Peyer's patch (tissue), 4 donors: ENCODE data around the gene PHYKPL. TPM values are rescaled to one million over a fixed set of nuclear protein-coding genes. Genes with fewer than 3 reads are reported as not detected.

Source experiments
- DNase-seq, 3 donors: peaks; one replicate each; pipeline ENCODE4 v3.0.0-alpha.2; 2017 to 2019
- H3K27ac ChIP-seq, 4 donors: fragments of 200-600 bp; sonication (generic); one replicate each; pipeline ENCODE4 v1.5.1; 2016 to 2019
- H3K27me3 ChIP-seq, 2 donors: fragments of 200-600 bp; sonication (generic); one replicate each; pipeline ENCODE4 v1.5.1; 2019
- H3K36me3 ChIP-seq, 3 donors: fragments of 200-600 bp; sonication (generic); one replicate each; pipeline ENCODE4 v1.5.1; 2016 to 2019
- H3K4me1 ChIP-seq, 4 donors: fragments of 200-600 bp; sonication (generic); one replicate each; pipeline ENCODE4 v1.5.1; 2016 to 2019
- H3K4me3 ChIP-seq, 4 donors: fragments of 200-600 bp; sonication (generic); 1 replicate in 3 of 4; 2 replicates in 1 of 4; pipeline ENCODE4 v1.5.1; 2016 to 2019; ENCODE audit warnings: mild to moderate bottlenecking in 1 of 4
- H3K9me3 ChIP-seq, 4 donors: fragments of 200-600 bp; sonication (generic); one replicate each; pipeline ENCODE4 v1.5.1; 2016 to 2019; ENCODE audit warnings: mild to moderate bottlenecking in 1 of 4
- CTCF ChIP-seq, 6 experiments: fragments of 450-650 bp in 4 of 6; fragments of 200-600 bp in 2 of 6; sonication (generic) in 1 of 6; IDR thresholded peaks; one replicate each; pipeline ENCODE4 v1.5.1; 2017 to 2019; ENCODE audit warnings: antibody characterized with exemption in 6 of 6, mild to moderate bottlenecking in 3 of 6, moderate library complexity in 1 of 6
- POLR2A ChIP-seq, 2 donors: fragments of 450-650 bp; IDR thresholded peaks; one replicate each; pipeline ENCODE4 v1.5.1; 2017; ENCODE audit warnings: antibody characterized with exemption in 2 of 2, mild to moderate bottlenecking in 2 of 2, moderate library complexity in 2 of 2
- total RNA-seq, 4 donors: library from RNA; depleted of rRNA; stranded (reverse); fragments of >200 nt; gene quantifications; one replicate each; pipeline ENCODE4 v1.1.0, GENCODE V29; 2016

The PHYKPL gene
- total RNA-seq, 4 donors from 2014 or later = 180 to 441 (median 280) TPM

DNA sequence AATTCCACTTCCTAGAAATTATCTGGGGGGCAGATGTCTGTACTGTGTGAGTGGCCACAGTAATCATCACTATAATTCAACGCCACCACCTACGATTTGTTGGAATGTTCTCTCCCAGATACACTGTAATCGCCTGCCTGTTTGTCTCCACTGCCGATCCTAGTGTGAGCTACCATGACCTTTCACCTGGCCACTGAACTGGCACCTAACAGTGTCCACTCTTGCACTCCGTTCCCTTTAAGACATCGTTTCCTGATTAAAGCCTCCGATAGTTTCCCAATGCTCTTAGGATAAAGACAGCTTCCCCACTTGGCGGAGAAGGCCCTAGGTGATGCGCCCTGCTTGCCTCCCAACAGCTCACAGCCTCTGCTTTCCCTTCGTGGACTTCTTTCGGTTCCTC lies 4.0 kb downstream of the PHYKPL start:
- Histone ChIP-seq H3K4me3 (no peak overlapping the region), H3K4me1 (peaks cover 0 to 63% (median 16%) of the 10 kb centered on the region in 4 donors), H3K27me3 (no peaks in the 10 kb centered on the region), H3K36me3 (peaks cover 0 to 58% (median 0%) of the 10 kb centered on the region in 3 donors), H3K27ac (peak overlapping the region in 2 of 4 donors; percentile 82 to 90), H3K9me3 (no peaks in the 10 kb centered on the region)
- DNase-seq = no peak
- TF ChIP-seq CTCF (IDR thresholded peaks at IDR 0.05) = no peak
- no peak for TF ChIP-seq POLR2A (IDR thresholded peaks at IDR 0.05)

DNA sequence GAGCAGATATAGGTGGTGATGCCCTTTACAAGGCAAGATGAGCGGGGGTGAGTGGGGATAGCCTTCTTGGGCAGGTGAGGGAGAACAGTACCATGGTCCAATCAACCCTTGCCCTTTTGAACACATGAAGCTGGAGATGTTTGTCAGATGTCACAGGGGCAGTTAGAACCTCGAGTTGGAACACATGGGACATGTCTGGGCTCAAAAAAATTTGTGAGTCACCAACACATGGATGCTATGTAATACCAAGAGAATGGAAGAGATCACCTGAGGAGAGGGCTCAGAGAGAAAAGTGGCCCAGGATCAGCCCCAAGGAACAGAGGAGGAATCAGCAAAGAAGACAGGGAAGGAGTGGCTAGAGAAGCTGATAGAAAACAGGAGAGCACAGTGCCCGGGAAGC lies 4.7 kb downstream of the PHYKPL start:
- Histone ChIP-seq H3K4me1 (peaks cover 0 to 69% (median 16%) of the 10 kb centered on the region in 4 donors), H3K36me3 (peaks cover 0 to 63% (median 0%) of the 10 kb centered on the region in 3 donors), H3K9me3 (no peaks in the 10 kb centered on the region), H3K27ac (peak overlapping the region in 3 of 4 donors; percentile 67 to 90 (median 82)), H3K27me3 (no peaks in the 10 kb centered on the region), H3K4me3 (no peak overlapping the region)
- no peak for DNase-seq
- TF ChIP-seq CTCF (IDR thresholded peaks at IDR 0.05) (no peak), POLR2A (IDR thresholded peaks at IDR 0.05) (no peak)

DNA sequence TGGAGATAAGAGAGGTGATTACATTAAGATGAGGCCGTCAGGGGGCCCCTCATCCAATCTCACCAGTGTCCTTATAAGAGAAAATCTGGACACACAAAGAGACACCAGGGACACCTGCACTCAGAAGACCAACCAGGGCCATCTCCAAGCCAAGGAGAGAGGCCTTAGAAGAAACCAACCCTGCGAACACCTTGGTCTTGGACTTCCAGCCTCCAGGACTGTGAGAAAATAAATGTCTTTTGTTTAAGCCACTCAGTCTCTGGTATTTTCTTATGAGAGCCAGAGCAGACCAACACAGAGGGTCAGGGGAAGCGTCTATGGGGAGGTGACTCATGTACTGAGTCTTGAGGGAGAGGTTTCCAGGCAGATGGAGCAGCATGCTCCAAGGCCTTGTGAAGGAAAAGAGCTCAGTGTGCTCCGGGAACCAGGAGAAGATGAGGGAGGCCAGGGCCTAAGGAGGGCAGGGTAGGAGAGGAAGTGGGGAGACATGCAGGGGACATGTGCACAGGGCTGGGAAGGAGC lies 5.4 kb downstream of the PHYKPL start:
- no peaks in the 10 kb centered on the region for H3K27me3 ChIP-seq
- H3K36me3 ChIP-seq = peaks cover 0 to 70% (median 0%) of the 10 kb centered on the region in 3 donors
- no peak overlapping the region for H3K4me3 ChIP-seq
- no peaks in the 10 kb centered on the region for H3K9me3 ChIP-seq
- no peak for TF ChIP-seq CTCF (IDR thresholded peaks at IDR 0.05)
- no peak for TF ChIP-seq POLR2A (IDR thresholded peaks at IDR 0.05)
- no peak for DNase-seq
- peak overlapping the region in 3 of 4 donors; percentile 67 to 90 (median 82) for H3K27ac ChIP-seq
- peaks cover 0 to 76% (median 16%) of the 10 kb centered on the region in 4 donors for H3K4me1 ChIP-seq

- Histone ChIP-seq H3K9me3 (no peaks in the 10 kb centered on the region), H3K27ac (peak overlapping the region in 2 of 4 donors; percentile 82 to 90), H3K4me1 (peaks cover 0 to 67% (median 5%) of the 10 kb centered on the region in 4 donors), H3K4me3 (no peak overlapping the region), H3K36me3 (peaks cover 0 to 81% (median 0%) of the 10 kb centered on the region in 3 donors), H3K27me3 (no peaks in the 10 kb centered on the region)
- DNase-seq = no peak
- TF ChIP-seq CTCF (IDR thresholded peaks at IDR 0.05) (no peak), POLR2A (IDR thresholded peaks at IDR 0.05) (no peak)
Observed at GRCh38 chr5:178225174-178225573, 7.4 kb downstream of the PHYKPL start.

DNA sequence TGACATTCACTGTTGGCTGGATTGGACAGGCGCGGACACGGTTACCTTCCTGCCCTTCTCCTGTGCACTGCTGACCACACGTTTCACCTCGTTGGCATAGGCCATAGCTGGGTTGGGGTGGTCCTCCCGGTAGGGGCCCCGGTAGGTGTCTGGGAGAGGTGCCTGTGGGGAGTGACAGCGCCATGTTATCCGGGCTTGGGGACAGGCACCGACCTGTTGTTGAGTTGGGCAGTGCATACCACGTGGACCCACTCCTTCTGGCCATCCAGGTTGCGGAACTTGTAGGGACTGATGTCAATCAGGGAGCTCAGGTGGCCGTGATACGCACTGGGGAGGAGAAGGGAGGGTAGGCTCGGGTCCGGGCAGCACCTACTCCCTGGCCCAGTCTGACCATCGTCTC lies 8.2 kb downstream of the PHYKPL start:
- peak overlapping the region in 1 of 4 donors; percentile 90 for H3K27ac ChIP-seq
- no peaks in the 10 kb centered on the region for H3K9me3 ChIP-seq
- no peak for DNase-seq
- TF ChIP-seq POLR2A (IDR thresholded peaks at IDR 0.05) (no peak), CTCF (IDR thresholded peaks at IDR 0.05) (no peak)
- peaks cover 0 to 81% (median 0%) of the 10 kb centered on the region in 3 donors for H3K36me3 ChIP-seq
- H3K4me3 ChIP-seq = no peak overlapping the region
- peaks cover 0 to 59% (median 2%) of the 10 kb centered on the region in 4 donors for H3K4me1 ChIP-seq
- H3K27me3 ChIP-seq = no peaks in the 10 kb centered on the region
